ENCODE results near the gene ANKRD55.
"Not testable (repeated sequence)": the region's sequence is repeated elsewhere in the genome, so short reads cannot be mapped to it uniquely, and the experiment has no call there.

ANKRD55 gene

GRCh38 chr5:56092115-56092514, 141.0 kb downstream of the ANKRD55 start:
- Histone ChIP-seq H3K4me3 (ENCODE audit: low read length in 2 of 2) (no peak overlapping the region), H3K27me3 (ENCODE audit: control insufficient read depth in 1 of 2, insufficient read depth in 2 of 2, low read length in 2 of 2) (no peaks in the 10 kb centered on the region), H3K4me1 (ENCODE audit: control insufficient read depth, insufficient read depth, low read length) (peaks cover 6% of the 10 kb centered on the region), H3K9me3 (ENCODE audit: control insufficient read depth in 2 of 2, low read length in 2 of 2) (no peaks in the 10 kb centered on the region), H3K9ac (ENCODE audit: low read length in 2 of 2) (no peak overlapping the region), H3K36me3 (ENCODE audit: control insufficient read depth in 2 of 2, insufficient read depth in 2 of 2, low read length in 2 of 2) (no peaks in the 10 kb centered on the region), H3K27ac (ENCODE audit: low read length) (no peak overlapping the region)

- Histone ChIP-seq H3K9me3 (ENCODE audit: control insufficient read depth in 2 of 2, low read length in 2 of 2) (no peaks in the 10 kb centered on the region), H3K27ac (ENCODE audit: low read length) (no peak overlapping the region), H3K4me1 (ENCODE audit: control insufficient read depth, insufficient read depth, low read length) (peaks cover 6% of the 10 kb centered on the region), H3K27me3 (ENCODE audit: control insufficient read depth in 1 of 2, insufficient read depth in 2 of 2, low read length in 2 of 2) (no peaks in the 10 kb centered on the region), H3K4me3 (ENCODE audit: low read length in 2 of 2) (no peak overlapping the region), H3K9ac (ENCODE audit: low read length in 2 of 2) (no peak overlapping the region), H3K36me3 (ENCODE audit: control insufficient read depth in 2 of 2, insufficient read depth in 2 of 2, low read length in 2 of 2) (no peaks in the 10 kb centered on the region)
These were observed 141.5 kb downstream of the ANKRD55 start for GRCh38 chr5:56091664-56092063.

GRCh38 chr5:56090793-56091460, 142.2 kb downstream of the ANKRD55 start:
- no peaks in the 10 kb centered on the region for H3K9me3 ChIP-seq (ENCODE audit: control insufficient read depth in 2 of 2, low read length in 2 of 2)
- no peaks in the 10 kb centered on the region for H3K27me3 ChIP-seq (ENCODE audit: control insufficient read depth in 1 of 2, insufficient read depth in 2 of 2, low read length in 2 of 2)
- no peak overlapping the region for H3K4me3 ChIP-seq (ENCODE audit: low read length in 2 of 2)
- no peaks in the 10 kb centered on the region for H3K36me3 ChIP-seq (ENCODE audit: control insufficient read depth in 2 of 2, insufficient read depth in 2 of 2, low read length in 2 of 2)
- peaks cover 6% of the 10 kb centered on the region for H3K4me1 ChIP-seq (ENCODE audit: control insufficient read depth, insufficient read depth, low read length)
- H3K9ac ChIP-seq (ENCODE audit: low read length in 2 of 2), result no peak overlapping the region
- H3K27ac ChIP-seq (ENCODE audit: low read length), result no peak overlapping the region

- Histone ChIP-seq H3K27me3 (ENCODE audit: control insufficient read depth in 1 of 2, insufficient read depth in 2 of 2, low read length in 2 of 2) (no peaks in the 10 kb centered on the region), H3K36me3 (ENCODE audit: control insufficient read depth in 2 of 2, insufficient read depth in 2 of 2, low read length in 2 of 2) (no peaks in the 10 kb centered on the region), H3K4me3 (ENCODE audit: low read length in 2 of 2) (no peak overlapping the region), H3K9ac (ENCODE audit: low read length in 2 of 2) (no peak overlapping the region), H3K4me1 (ENCODE audit: control insufficient read depth, insufficient read depth, low read length) (peaks cover 6% of the 10 kb centered on the region), H3K9me3 (ENCODE audit: control insufficient read depth in 2 of 2, low read length in 2 of 2) (no peaks in the 10 kb centered on the region), H3K27ac (ENCODE audit: low read length) (no peak overlapping the region)
These were observed 143.9 kb downstream of the ANKRD55 start for GRCh38 chr5:56088967-56089829.

- Histone ChIP-seq H3K4me3 (ENCODE audit: low read length in 2 of 2) (no peak overlapping the region), H3K4me1 (ENCODE audit: control insufficient read depth, insufficient read depth, low read length) (peaks cover 6% of the 10 kb centered on the region), H3K27me3 (ENCODE audit: control insufficient read depth in 1 of 2, insufficient read depth in 2 of 2, low read length in 2 of 2) (no peaks in the 10 kb centered on the region), H3K9me3 (ENCODE audit: control insufficient read depth in 2 of 2, low read length in 2 of 2) (no peaks in the 10 kb centered on the region), H3K9ac (ENCODE audit: low read length in 2 of 2) (no peak overlapping the region), H3K27ac (ENCODE audit: low read length) (no peak overlapping the region), H3K36me3 (ENCODE audit: control insufficient read depth in 2 of 2, insufficient read depth in 2 of 2, low read length in 2 of 2) (no peaks in the 10 kb centered on the region)
These were observed 144.6 kb downstream of the ANKRD55 start for GRCh38 chr5:56088431-56088949.

GRCh38 chr5:56085193-56085592, 147.9 kb downstream of the ANKRD55 start:
- H3K27me3 ChIP-seq (ENCODE audit: control insufficient read depth in 1 of 2, insufficient read depth in 2 of 2, low read length in 2 of 2), result no peaks in the 10 kb centered on the region
- no peaks in the 10 kb centered on the region for H3K36me3 ChIP-seq (ENCODE audit: control insufficient read depth in 2 of 2, insufficient read depth in 2 of 2, low read length in 2 of 2)
- no peaks in the 10 kb centered on the region for H3K9me3 ChIP-seq (ENCODE audit: control insufficient read depth in 2 of 2, low read length in 2 of 2)
- H3K4me1 ChIP-seq (ENCODE audit: control insufficient read depth, insufficient read depth, low read length), result peaks cover 11% of the 10 kb centered on the region
- H3K9ac ChIP-seq (ENCODE audit: low read length in 2 of 2), result no peak overlapping the region
- H3K27ac ChIP-seq (ENCODE audit: low read length), result no peak overlapping the region
- H3K4me3 ChIP-seq (ENCODE audit: low read length in 2 of 2), result no peak overlapping the region

- no peaks in the 10 kb centered on the region for H3K9me3 ChIP-seq (ENCODE audit: control insufficient read depth in 2 of 2, low read length in 2 of 2)
- H3K36me3 ChIP-seq (ENCODE audit: control insufficient read depth in 2 of 2, insufficient read depth in 2 of 2, low read length in 2 of 2), result no peaks in the 10 kb centered on the region
- no peak overlapping the region for H3K4me3 ChIP-seq (ENCODE audit: low read length in 2 of 2)
- no peak overlapping the region for H3K9ac ChIP-seq (ENCODE audit: low read length in 2 of 2)
- no peaks in the 10 kb centered on the region for H3K27me3 ChIP-seq (ENCODE audit: control insufficient read depth in 1 of 2, insufficient read depth in 2 of 2, low read length in 2 of 2)
- peaks cover 6% of the 10 kb centered on the region for H3K4me1 ChIP-seq (ENCODE audit: control insufficient read depth, insufficient read depth, low read length)
- H3K27ac ChIP-seq (ENCODE audit: low read length), result no peak overlapping the region
These were observed 149.8 kb downstream of the ANKRD55 start for GRCh38 chr5:56083286-56083854.

GRCh38 chr5:56081053-56081642, 152.0 kb downstream of the ANKRD55 start:
- H3K4me1 ChIP-seq (ENCODE audit: control insufficient read depth, insufficient read depth, low read length); H3K36me3 ChIP-seq (ENCODE audit: control insufficient read depth in 2 of 2, insufficient read depth in 2 of 2, low read length in 2 of 2); H3K9me3 ChIP-seq (ENCODE audit: control insufficient read depth in 2 of 2, low read length in 2 of 2); H3K4me3 ChIP-seq (ENCODE audit: low read length in 2 of 2); H3K9ac ChIP-seq (ENCODE audit: low read length in 2 of 2); H3K27me3 ChIP-seq (ENCODE audit: control insufficient read depth in 1 of 2, insufficient read depth in 2 of 2, low read length in 2 of 2); H3K27ac ChIP-seq (ENCODE audit: low read length): not testable (repeated sequence)

GRCh38 chr5:56080375-56081052, 152.6 kb downstream of the ANKRD55 start:
- H3K27ac ChIP-seq (ENCODE audit: low read length), result no peak overlapping the region

GRCh38 chr5:56079157-56079500, 154.0 kb downstream of the ANKRD55 start:
- not testable (repeated sequence) for H3K27me3 ChIP-seq (ENCODE audit: control insufficient read depth in 1 of 2, insufficient read depth in 2 of 2, low read length in 2 of 2); H3K9me3 ChIP-seq (ENCODE audit: control insufficient read depth in 2 of 2, low read length in 2 of 2); H3K27ac ChIP-seq (ENCODE audit: low read length); H3K4me1 ChIP-seq (ENCODE audit: control insufficient read depth, insufficient read depth, low read length); H3K4me3 ChIP-seq (ENCODE audit: low read length in 2 of 2); H3K36me3 ChIP-seq (ENCODE audit: control insufficient read depth in 2 of 2, insufficient read depth in 2 of 2, low read length in 2 of 2); H3K9ac ChIP-seq (ENCODE audit: low read length in 2 of 2)

More at GRCh38 chr5:56080375-56081052, 152.6 kb downstream of the ANKRD55 start:
- no peaks in the 10 kb centered on the region for H3K9me3 ChIP-seq (ENCODE audit: control insufficient read depth in 2 of 2, low read length in 2 of 2)
- H3K27me3 ChIP-seq (ENCODE audit: control insufficient read depth in 1 of 2, insufficient read depth in 2 of 2, low read length in 2 of 2), result no peaks in the 10 kb centered on the region
- no peak overlapping the region for H3K4me3 ChIP-seq (ENCODE audit: low read length in 2 of 2)
- H3K36me3 ChIP-seq (ENCODE audit: control insufficient read depth in 2 of 2, insufficient read depth in 2 of 2, low read length in 2 of 2), result no peaks in the 10 kb centered on the region
- H3K4me1 ChIP-seq (ENCODE audit: control insufficient read depth, insufficient read depth, low read length), result peaks cover 6% of the 10 kb centered on the region
- H3K9ac ChIP-seq (ENCODE audit: low read length in 2 of 2), result no peak overlapping the region
